Gastrocnemius medialis (tissue), 4 donors: Measurements from ENCODE around the gene CNTN4. TPM values are rescaled to one million over a fixed set of nuclear protein-coding genes. Genes with fewer than 3 reads are reported as not detected.

Source experiments
- ATAC-seq, 2 donors: fragments of 150-250 bp; one replicate each; pipeline ENCODE4 v1.9.1; 2016
- DNase-seq, 2 donors: peaks; one replicate each; pipeline ENCODE4 v3.0.0-alpha.2; 2019
- H3K27ac ChIP-seq, 4 donors: fragments of 200-600 bp; sonication (generic); 1 replicate in 1 of 4; 2 replicates in 3 of 4; pipeline ENCODE4 v1.5.1; 2016 to 2018; ENCODE audit warnings: mild to moderate bottlenecking in 2 of 4, moderate library complexity in 1 of 4
- H3K27me3 ChIP-seq, 3 donors: fragments of 200-600 bp; sonication (generic) in 2 of 3; 1 replicate in 1 of 3; 2 replicates in 2 of 3; pipeline versions ENCODE4 v1.5.1 to v1.6.0; 2016 to 2019; ENCODE audit warnings: mild to moderate bottlenecking in 1 of 3, moderate library complexity in 1 of 3
- H3K36me3 ChIP-seq, 2 donors: fragments of 200-600 bp; sonication (generic) in 1 of 2; one replicate each; pipeline ENCODE4 v1.5.1; 2017 to 2018
- H3K4me1 ChIP-seq, 2 donors: fragments of 200-600 bp; sonication (generic) in 1 of 2; one replicate each; pipeline ENCODE4 v1.5.1; 2016 to 2017; ENCODE audit warnings: mild to moderate bottlenecking in 2 of 2
- H3K4me3 ChIP-seq, 4 donors: fragments of 200-600 bp; sonication (generic) in 3 of 4; 1 replicate in 1 of 4; 2 replicates in 3 of 4; pipeline ENCODE4 v1.5.1; 2016 to 2019; ENCODE audit warnings: mild to moderate bottlenecking in 2 of 4
- H3K9me3 ChIP-seq, 3 donors: fragments of 200-600 bp; sonication (generic) in 2 of 3; 1 replicate in 1 of 3; 2 replicates in 2 of 3; pipeline ENCODE4 v1.5.1; 2016 to 2019
- POLR2A ChIP-seq, 2 donors: fragments of 450-650 bp; IDR thresholded peaks; one replicate each; pipeline ENCODE4 v1.6.1; 2017; ENCODE audit warnings: antibody characterized with exemption in 2 of 2, mild to moderate bottlenecking in 2 of 2, moderate library complexity in 2 of 2
- in situ Hi-C, 4 donors: fragments of 200-750 bp; cut with MboI; loops; one replicate each; pipeline versions ENCODE4 v1.15.0 to v1.8.0; 2017; ENCODE audit warnings: low sequenced_read_pairs in 4 of 4
- intact Hi-C: fragments of 100-400 bp; cut with DNase I; formaldehyde crosslinking; loops from one replicate; pipeline ENCODE4 v1.15.1; 2023; ENCODE audit warnings: low total_unique reads
- total RNA-seq, 4 donors: library from RNA; depleted of rRNA; stranded (reverse); fragments of >200 nt; gene quantifications; one replicate each; pipeline versions ENCODE4 v1.1.0 to v1.2.3, GENCODE V29; 2016
- TF ChIP-seq, protein P1 (sequence below), 5 experiments: fragments of 450-650 bp in 3 of 5; fragments of 200-600 bp in 2 of 5; sonication (generic) in 2 of 5; IDR thresholded peaks in 4 of 5; conservative IDR thresholded peaks in 1 of 5; 1 replicate in 4 of 5; 2 replicates in 1 of 5; pipeline ENCODE4 v1.5.1; 2016 to 2019; ENCODE audit warnings: antibody characterized with exemption in 5 of 5, mild to moderate bottlenecking in 3 of 5, moderate library complexity in 3 of 5

Gene CNTN4
- total RNA-seq, 4 donors from 2014 or later: 0.51 to 1.9 (median 1.4) TPM

DNA sequence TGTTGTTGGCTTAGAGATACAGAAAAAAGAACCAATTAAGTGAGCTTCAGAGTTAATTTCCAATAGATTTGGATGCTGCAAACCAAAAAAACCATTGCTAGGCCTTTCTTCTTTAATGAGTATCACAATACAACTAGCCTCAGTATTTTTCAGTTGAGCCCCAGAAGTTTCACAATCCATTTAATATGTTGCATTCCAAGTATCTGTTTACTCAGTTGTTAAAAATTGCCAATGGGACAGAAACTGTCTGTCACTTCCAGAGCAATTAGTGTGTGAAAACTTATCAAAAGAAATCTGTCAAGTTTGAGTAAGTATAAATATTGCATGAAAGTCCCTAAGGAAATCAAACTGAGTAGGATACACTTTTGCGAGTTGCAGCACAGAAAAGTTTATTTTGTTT lies 763.7 kb downstream of the CNTN4 start:
- H3K27me3 ChIP-seq: no peaks in the 10 kb centered on the region
- TF ChIP-seq POLR2A (IDR thresholded peaks at IDR 0.05): no peak
- TF ChIP-seq, protein P1, sequence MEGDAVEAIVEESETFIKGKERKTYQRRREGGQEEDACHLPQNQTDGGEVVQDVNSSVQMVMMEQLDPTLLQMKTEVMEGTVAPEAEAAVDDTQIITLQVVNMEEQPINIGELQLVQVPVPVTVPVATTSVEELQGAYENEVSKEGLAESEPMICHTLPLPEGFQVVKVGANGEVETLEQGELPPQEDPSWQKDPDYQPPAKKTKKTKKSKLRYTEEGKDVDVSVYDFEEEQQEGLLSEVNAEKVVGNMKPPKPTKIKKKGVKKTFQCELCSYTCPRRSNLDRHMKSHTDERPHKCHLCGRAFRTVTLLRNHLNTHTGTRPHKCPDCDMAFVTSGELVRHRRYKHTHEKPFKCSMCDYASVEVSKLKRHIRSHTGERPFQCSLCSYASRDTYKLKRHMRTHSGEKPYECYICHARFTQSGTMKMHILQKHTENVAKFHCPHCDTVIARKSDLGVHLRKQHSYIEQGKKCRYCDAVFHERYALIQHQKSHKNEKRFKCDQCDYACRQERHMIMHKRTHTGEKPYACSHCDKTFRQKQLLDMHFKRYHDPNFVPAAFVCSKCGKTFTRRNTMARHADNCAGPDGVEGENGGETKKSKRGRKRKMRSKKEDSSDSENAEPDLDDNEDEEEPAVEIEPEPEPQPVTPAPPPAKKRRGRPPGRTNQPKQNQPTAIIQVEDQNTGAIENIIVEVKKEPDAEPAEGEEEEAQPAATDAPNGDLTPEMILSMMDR (IDR thresholded peaks at IDR 0.05 in 4 of 5, conservative IDR thresholded peaks at IDR 0.05 in 1 of 5): no peak
- intact Hi-C loops: no loop called here
- ATAC-seq (no peak), DNase-seq (no peak)
- H3K36me3 ChIP-seq: no peaks in the 10 kb centered on the region
- H3K4me3 ChIP-seq: no peak overlapping the region
- no peaks in the 10 kb centered on the region for H3K4me1 ChIP-seq
- H3K27ac ChIP-seq: no peak overlapping the region
- no peaks in the 10 kb centered on the region for H3K9me3 ChIP-seq
- in situ Hi-C loops: no loop called here

DNA sequence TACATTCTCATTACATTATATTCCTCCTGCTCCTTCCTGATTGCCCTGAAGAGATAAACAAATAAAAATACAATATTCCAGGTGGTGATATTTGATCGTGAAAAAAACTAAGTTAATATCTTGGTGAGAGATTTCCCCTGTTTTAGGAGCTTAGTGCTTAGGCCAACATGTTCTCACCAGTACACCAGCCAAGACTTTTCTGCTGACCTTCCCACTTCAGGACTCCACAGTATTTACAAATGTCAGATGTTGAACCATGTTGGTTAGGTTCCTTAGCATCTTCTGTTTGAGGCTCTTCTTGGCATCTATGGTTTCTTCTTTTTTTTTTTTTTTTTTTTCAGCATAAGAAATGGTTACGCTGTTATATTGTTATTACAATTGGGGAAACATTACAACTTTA lies 764.5 kb downstream of the CNTN4 start:
- no peak overlapping the region for H3K4me3 ChIP-seq
- no peak overlapping the region for H3K27ac ChIP-seq
- ATAC-seq: no peak
- no peaks in the 10 kb centered on the region for H3K4me1 ChIP-seq
- no peaks in the 10 kb centered on the region for H3K9me3 ChIP-seq
- in situ Hi-C loops (no loop called here), intact Hi-C loops (no loop called here)
- TF ChIP-seq, protein P1 (IDR thresholded peaks at IDR 0.05 in 4 of 5, conservative IDR thresholded peaks at IDR 0.05 in 1 of 5): no peak
- TF ChIP-seq POLR2A (IDR thresholded peaks at IDR 0.05): no peak
- no peak for DNase-seq
- no peaks in the 10 kb centered on the region for H3K36me3 ChIP-seq
- H3K27me3 ChIP-seq: no peaks in the 10 kb centered on the region

DNA sequence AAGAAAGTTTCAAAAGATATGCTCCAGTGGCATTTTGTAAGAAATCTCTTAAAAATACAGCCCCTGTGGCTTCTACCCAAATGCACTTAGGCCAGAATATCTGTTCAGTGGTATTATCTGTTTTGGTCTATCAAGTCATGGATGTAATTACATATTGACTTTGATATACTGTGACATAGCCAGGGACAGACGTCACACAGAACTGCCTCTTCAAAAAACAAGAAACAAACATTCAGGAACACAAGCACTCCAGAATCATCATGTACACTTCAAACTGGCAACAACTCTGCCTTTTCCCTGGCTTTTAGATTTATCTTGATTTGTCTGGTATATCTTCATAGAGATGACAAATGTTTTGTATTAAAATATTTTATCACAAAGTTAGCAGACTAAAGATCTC lies 771.2 kb downstream of the CNTN4 start:
- Histone ChIP-seq H3K9me3 (no peaks in the 10 kb centered on the region), H3K27me3 (no peaks in the 10 kb centered on the region), H3K36me3 (no peaks in the 10 kb centered on the region), H3K27ac (no peak overlapping the region), H3K4me3 (no peak overlapping the region), H3K4me1 (no peaks in the 10 kb centered on the region)
- ATAC-seq (no peak), DNase-seq (no peak)
- in situ Hi-C loops (no loop called here), intact Hi-C loops (no loop called here)
- no peak for TF ChIP-seq POLR2A (IDR thresholded peaks at IDR 0.05)
- TF ChIP-seq, protein P1 (IDR thresholded peaks at IDR 0.05 in 4 of 5, conservative IDR thresholded peaks at IDR 0.05 in 1 of 5): no peak

DNA sequence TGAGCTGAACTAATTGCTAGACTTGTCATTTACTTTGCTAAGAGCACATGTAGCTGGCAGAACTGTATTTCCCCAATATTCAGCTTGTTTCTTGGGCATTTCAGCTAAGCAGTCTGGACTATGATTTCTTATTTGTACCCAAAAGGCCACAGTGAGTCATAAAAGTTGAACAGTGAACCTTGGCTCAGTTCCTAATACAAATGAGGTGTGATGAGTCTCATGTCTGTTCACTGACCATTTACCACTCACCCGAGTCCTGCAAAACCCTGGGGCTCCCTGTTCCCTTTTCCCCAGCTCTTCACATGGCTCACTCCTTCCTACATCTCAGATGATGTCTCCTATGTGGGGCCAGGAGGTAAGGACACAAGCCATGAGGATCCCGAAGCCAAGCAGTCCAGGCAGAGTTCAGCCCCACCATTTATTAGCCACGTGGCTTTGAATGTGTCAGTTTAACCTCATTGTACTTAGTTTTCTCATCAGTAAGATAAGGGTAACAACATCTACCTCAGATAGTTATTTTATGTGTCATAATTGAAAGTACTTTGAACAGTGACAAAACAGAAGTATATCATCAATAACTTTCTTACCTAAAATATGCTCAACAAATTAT lies 772.2 kb downstream of the CNTN4 start:
- DNase-seq (no peak), ATAC-seq (no peak)
- Histone ChIP-seq H3K36me3 (no peaks in the 10 kb centered on the region), H3K4me1 (no peaks in the 10 kb centered on the region), H3K27me3 (no peaks in the 10 kb centered on the region), H3K9me3 (no peaks in the 10 kb centered on the region), H3K4me3 (no peak overlapping the region), H3K27ac (no peak overlapping the region)
- TF ChIP-seq, protein P1 (IDR thresholded peaks at IDR 0.05 in 4 of 5, conservative IDR thresholded peaks at IDR 0.05 in 1 of 5): no peak
- TF ChIP-seq POLR2A (IDR thresholded peaks at IDR 0.05): no peak
- intact Hi-C loops: no loop called here
- in situ Hi-C loops: no loop called here

DNA sequence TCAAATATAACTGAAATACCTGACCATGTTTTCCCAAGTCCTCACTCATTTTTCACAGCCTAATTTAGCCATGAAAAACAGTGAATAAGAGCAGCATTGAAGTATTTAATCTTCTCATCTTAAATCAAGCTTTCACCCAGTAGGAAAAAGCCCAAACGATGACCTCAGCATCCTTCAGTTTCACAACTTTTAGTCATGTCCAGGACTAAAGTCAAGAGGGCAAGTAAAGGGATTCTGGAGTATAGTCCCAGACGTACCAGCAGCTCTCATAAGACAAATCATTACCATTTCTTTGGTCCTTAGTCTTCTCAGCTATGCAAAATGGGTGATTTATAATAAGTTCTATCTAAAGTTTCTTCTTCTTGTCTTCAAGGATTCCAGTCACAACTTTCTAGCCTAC lies 774.2 kb downstream of the CNTN4 start:
- Histone ChIP-seq H3K9me3 (no peaks in the 10 kb centered on the region), H3K27me3 (no peaks in the 10 kb centered on the region), H3K4me1 (no peaks in the 10 kb centered on the region), H3K27ac (no peak overlapping the region), H3K36me3 (no peaks in the 10 kb centered on the region), H3K4me3 (no peak overlapping the region)
- DNase-seq (no peak), ATAC-seq (peak; percentile 49 to 52)
- in situ Hi-C loops (no loop called here), intact Hi-C loops (no loop called here)
- no peak for TF ChIP-seq POLR2A (IDR thresholded peaks at IDR 0.05)
- TF ChIP-seq, protein P1 (IDR thresholded peaks at IDR 0.05 in 4 of 5, conservative IDR thresholded peaks at IDR 0.05 in 1 of 5): no peak
